Measurements from ENCODE around the gene SREBF1.

- no peak for TF ChIP-seq CTCF (IDR thresholded peaks at IDR 0.05)
- TF ChIP-seq POLR2A (IDR thresholded peaks at IDR 0.05): no peak
These were observed 29.6 kb upstream of the SREBF1 start for GRCh38 chr17:17866425-17866824.
